ENCODE data around the gene ACER1. TPM values are rescaled to one million over a fixed set of nuclear protein-coding genes. Genes with fewer than 3 reads are reported as not detected.
"Not testable (repeated sequence)": the region's sequence is repeated elsewhere in the genome, so short reads cannot be mapped to it uniquely, and the experiment has no call there.

ACER1 gene
- total and polyA plus RNA-seq, 10 of the 15 experiments (the other 5 are each of a cell fraction or from before 2014, with no cell fraction given), result not detected

GRCh38 chr19:6360445-6360844 is 27.0 kb upstream of the ACER1 start:
- not testable (repeated sequence) for BruUV-seq (replicated peaks)

GRCh38 chr19:6359568-6360341 is 26.3 kb upstream of the ACER1 start:
- TF ChIP-seq HDGF (IDR thresholded peaks at IDR 0.05), result no peak
- no peak for TF ChIP-seq HSF1 (IDR thresholded peaks at IDR 0.05; ENCODE audit: low read depth, low read length)
- no peak for TF ChIP-seq JUND (IDR thresholded peaks at IDR 0.05; ENCODE audit: low read depth, low read length)
- no peak for TF ChIP-seq POLR2A (IDR thresholded peaks at IDR 0.05; ENCODE audit: low read depth, low read length)
- no peak for TF ChIP-seq NFYA (IDR thresholded peaks at IDR 0.05; ENCODE audit: borderline replicate concordance, low read depth, low read length)
- TF ChIP-seq TARDBP (IDR thresholded peaks at IDR 0.05; ENCODE audit: borderline replicate concordance), result no peak
- TF ChIP-seq ASH2L (IDR thresholded peaks at IDR 0.05; ENCODE audit: borderline replicate concordance, low read depth), result no peak
- BruUV-seq (replicated peaks), result no TSS peak
- ChIA-PET CTCF (interaction anchor here (0.5 kb wide), 1 partner anchor 12 kb away, joined by 3 read pairs; no protein-coding TSS in a partner anchor), RAD21 (ENCODE audit: unreplicated experiment) (no interaction called here), POLR2A (no interaction called here), SMC1A (ENCODE audit: uncharacterized antibody, unreplicated experiment) (no interaction called here)
- Histone ChIP-seq H3K27ac (ENCODE audit: control insufficient read depth, insufficient read depth) (no peak overlapping the region), H3K4me1 (ENCODE audit: control insufficient read depth, insufficient read depth, low read length) (no peaks in the 10 kb centered on the region), H3K79me2 (ENCODE audit: control insufficient read depth, insufficient read depth, low read length) (peaks cover 15% of the 10 kb centered on the region), H3K4me3 (no peak overlapping the region), H4K20me1 (ENCODE audit: control insufficient read depth, insufficient read depth) (no peaks in the 10 kb centered on the region), H3K4me2 (ENCODE audit: control insufficient read depth, insufficient read depth) (no peak overlapping the region), H3K9ac (ENCODE audit: control insufficient read depth, insufficient read depth, low read length) (no peak overlapping the region), H3K9me3 (replicated peaks; ENCODE audit: control insufficient read depth, insufficient read depth, low read length) (no peaks in the 10 kb centered on the region), H2AFZ (ENCODE audit: control insufficient read depth, low read depth, low read length) (no peak overlapping the region), H3K27me3 (replicated peaks in 1 of 2; ENCODE audit: control insufficient read depth in 2 of 2, insufficient read depth in 2 of 2, low read length in 1 of 2) (no peaks in the 10 kb centered on the region), H3K36me3 (ENCODE audit: control insufficient read depth in 2 of 2, insufficient read depth in 2 of 2, low read length in 1 of 2) (no peaks in the 10 kb centered on the region; a peak in 1 of 4 replicates)
- 79% methylated on average over 5 of the region's 5 CpGs for WGBS (ENCODE audit: insufficient coverage, insufficient replicate concordance, low lambda C conversion rate, missing lambda C conversion rate)
- DNase-seq (ENCODE audit: low read depth, low spot score), result no peak
- FAIRE-seq, result no peak
- in situ Hi-C loops (cut with MboI) (no loop called here), intact Hi-C loops (cut with micrococcal nuclease; ENCODE audit: unreplicated experiment) (no loop called here)
- no peak for ATAC-seq

More at GRCh38 chr19:6360445-6360844, 27.0 kb upstream of the ACER1 start:
- H4K20me1 ChIP-seq (ENCODE audit: control insufficient read depth, insufficient read depth); DNase-seq (ENCODE audit: low read depth, low spot score); H3K27me3 ChIP-seq (replicated peaks in 1 of 2; ENCODE audit: control insufficient read depth in 2 of 2, insufficient read depth in 2 of 2, low read length in 1 of 2); intact Hi-C loops (cut with micrococcal nuclease; ENCODE audit: unreplicated experiment); H3K9me3 ChIP-seq (replicated peaks; ENCODE audit: control insufficient read depth, insufficient read depth, low read length); H3K4me3 ChIP-seq; H2AFZ ChIP-seq (ENCODE audit: control insufficient read depth, low read depth, low read length); H3K4me2 ChIP-seq (ENCODE audit: control insufficient read depth, insufficient read depth); H3K36me3 ChIP-seq (ENCODE audit: control insufficient read depth in 2 of 2, insufficient read depth in 2 of 2, low read length in 1 of 2); H3K4me1 ChIP-seq (ENCODE audit: control insufficient read depth, insufficient read depth, low read length); FAIRE-seq; ATAC-seq; H3K27ac ChIP-seq (ENCODE audit: control insufficient read depth, insufficient read depth); H3K9ac ChIP-seq (ENCODE audit: control insufficient read depth, insufficient read depth, low read length); in situ Hi-C loops (cut with MboI): not testable (repeated sequence)
- CTCF ChIA-PET, result interaction anchor here (0.5 to 1.1 kb wide), 2 partner anchors 11 to 234 kb away, joined by 3 read pairs; no protein-coding TSS in a partner anchor
- RAD21 ChIA-PET (ENCODE audit: unreplicated experiment), result interaction anchor here (0.7 kb wide), 1 partner anchor 160 kb away, joined by 3 read pairs; no protein-coding TSS in a partner anchor
- WGBS (ENCODE audit: insufficient coverage, insufficient replicate concordance, low lambda C conversion rate, missing lambda C conversion rate), result 63% methylated on average over 12 of the region's 12 CpGs
- H3K79me2 ChIP-seq (ENCODE audit: control insufficient read depth, insufficient read depth, low read length), result peaks cover 15% of the 10 kb centered on the region
- SMC1A ChIA-PET (ENCODE audit: uncharacterized antibody, unreplicated experiment), result interaction anchor here (1.0 kb wide), 1 partner anchor 12 kb away, joined by 10 read pairs; the partner anchor contains the start of gene ALKBH7
- POLR2A ChIA-PET, result interaction anchor here (0.7 kb wide), 1 partner anchor 139 kb away, joined by 3 read pairs; no protein-coding TSS in a partner anchor
